ENCODE measurements around the gene SSC4D.

DNA sequence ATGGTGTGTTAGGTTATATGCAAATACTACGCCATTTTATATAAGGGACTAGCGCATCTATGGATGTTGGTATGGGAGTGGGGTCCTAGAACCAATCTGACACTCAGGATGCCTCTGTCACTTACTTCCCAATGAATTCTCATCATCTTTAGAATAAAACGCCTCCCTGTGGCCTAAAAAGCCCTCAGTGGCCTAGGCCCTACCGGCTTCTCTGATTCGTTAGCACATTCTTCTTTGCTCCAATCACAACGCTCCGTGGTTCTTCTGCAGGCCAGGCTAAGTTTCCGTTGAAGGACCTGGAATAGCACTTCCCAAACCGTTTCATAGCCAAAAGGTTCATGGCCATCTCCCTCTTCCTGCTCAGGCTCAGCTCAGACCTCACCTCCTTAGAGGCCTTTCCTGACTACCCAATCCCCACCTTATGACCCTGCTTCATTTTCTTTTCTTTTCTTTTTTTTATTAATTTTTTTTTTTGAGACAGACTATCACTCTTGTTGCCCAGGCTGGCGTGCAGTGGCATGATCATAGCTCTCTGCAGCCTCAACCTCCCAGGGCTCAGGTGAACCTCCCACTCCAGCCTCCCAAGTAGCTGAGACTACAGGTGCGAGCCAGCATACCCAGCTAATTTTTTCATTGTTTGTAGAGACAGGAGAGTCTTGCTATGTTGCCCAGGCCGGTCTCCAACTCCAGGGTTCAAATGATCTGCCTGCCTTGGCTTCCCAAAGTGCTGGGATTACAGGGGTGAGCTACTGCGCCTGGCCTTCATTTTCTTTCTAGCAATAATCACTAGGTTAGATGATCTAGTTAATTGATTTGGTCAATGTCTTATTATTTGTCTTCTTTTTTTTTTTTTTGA is 26.2 kb downstream of the SSC4D start:
- TF ChIP-seq EZH2phosphoT487 (IDR thresholded peaks at IDR 0.05; ENCODE audit: insufficient read depth, low read depth) (no peak), EZH2 (IDR thresholded peaks at IDR 0.05; ENCODE audit: insufficient read depth, poor library complexity, severe bottlenecking) (no peak)
